Small intestine (tissue), 7 donors: ENCODE measurements around the gene DPM2. TPM values are rescaled to one million over a fixed set of nuclear protein-coding genes. Genes with fewer than 3 reads are reported as not detected.

ENCODE experiments used
- DNase-seq, 2 donors: peaks; one replicate each; pipeline versions ENCODE4 v3.0.0 to v3.0.0-alpha.2; 2013
- FAIRE-seq: peaks from 2 replicates; lab custom pipeline; 2012; peaks lifted over from hg19 to GRCh38; lab: Jason Lieb, UNC
- H3K27ac ChIP-seq, 3 donors: one replicate each; pipeline ENCODE4 v1.5.1; 2013; ENCODE audit warnings: low read length in 2 of 3, mild to moderate bottlenecking in 2 of 3, control low read depth in 1 of 3, inconsistent platforms in 1 of 3, low read depth in 1 of 3, moderate library complexity in 1 of 3
- H3K27me3 ChIP-seq, 3 donors: one replicate each; pipeline ENCODE4 v1.6.1; 2013; ENCODE audit warnings: low read length in 3 of 3, inconsistent platforms in 1 of 3; ENCODE audit not compliant: control insufficient read depth in 3 of 3, insufficient read depth in 3 of 3
- H3K36me3 ChIP-seq, 3 donors: one replicate each; pipeline ENCODE4 v1.6.1; 2013; ENCODE audit warnings: low read length in 3 of 3, inconsistent platforms in 1 of 3, low read depth in 1 of 3, mild to moderate bottlenecking in 1 of 3, moderate library complexity in 1 of 3; ENCODE audit not compliant: control insufficient read depth in 3 of 3, insufficient read depth in 2 of 3
- H3K4me1 ChIP-seq, 3 donors: one replicate each; pipeline ENCODE4 v1.6.1; 2013; ENCODE audit warnings: low read length in 2 of 3, inconsistent platforms in 1 of 3, low read depth in 1 of 3, mild to moderate bottlenecking in 1 of 3, moderate library complexity in 1 of 3; ENCODE audit not compliant: control insufficient read depth in 3 of 3, insufficient read depth in 2 of 3
- H3K4me3 ChIP-seq, 3 donors: one replicate each; pipeline ENCODE4 v1.5.1; 2013; ENCODE audit warnings: low read length in 3 of 3, control low read depth in 1 of 3, inconsistent platforms in 1 of 3, low read depth in 1 of 3, mild to moderate bottlenecking in 1 of 3, moderate library complexity in 1 of 3
- H3K9me3 ChIP-seq, 2 donors: one replicate each; pipeline ENCODE4 v1.6.1; 2013; ENCODE audit warnings: low read depth in 1 of 2, low read length in 1 of 2; ENCODE audit not compliant: control insufficient read depth in 2 of 2, insufficient read depth in 1 of 2
- WGBS, 3 donors: extraction: QIAGEN DNeasy Blood & Tissue Kit; methylation state at CpG; one replicate each; pipeline ENCODE4 v1.1.7; 2013; 5-methylcytosine and 5-hydroxymethylcytosine counted together
- polyA plus RNA-seq, 4 donors: library from polyadenylated mRNA; stranded (reverse) in 3 of 4; unstranded in 1 of 4; fragments of 200-250 nt in 3 of 4; fragments of 120-200 nt in 1 of 4; gene quantifications; one replicate each; pipeline versions ENCODE4 v1.2.1 to v1.2.3, GENCODE V29; 2013
- donor health status: healthy with polysubstance abuse.
- donor health status: control.
- donor health status: control.
- donor health status: Bipolar disorder and iron deficiency.
- donor health status: healthy.

Gene DPM2
- polyA plus RNA-seq, 4 donors, result 23.2 to 46.0 (median 35.4) TPM

- peaks cover 0 to 5% (median 0%) of the 10 kb centered on the region in 3 donors for H3K36me3 ChIP-seq
- peaks cover 0 to 13% (median 0%) of the 10 kb centered on the region in 3 donors for H3K27me3 ChIP-seq
- H3K4me3 ChIP-seq, result no peak overlapping the region
- 73 to 84% (median 84%) methylated on average over 7 to 8 of the region's 8 CpGs for WGBS, 3 donors
- FAIRE-seq (no peak), DNase-seq (no peak)
- peaks cover 0 to 31% (median 12%) of the 10 kb centered on the region in 3 donors for H3K4me1 ChIP-seq
- H3K27ac ChIP-seq, result peak overlapping the region in 2 of 3 donors; percentile 36 to 44
- no peaks in the 10 kb centered on the region for H3K9me3 ChIP-seq
Measured at GRCh38 chr9:127918183-127919107, 19.2 kb downstream of the DPM2 start.

- Histone ChIP-seq H3K27me3 (peaks cover 0 to 6% (median 0%) of the 10 kb centered on the region in 3 donors), H3K4me1 (peaks cover 0 to 36% (median 12%) of the 10 kb centered on the region in 3 donors), H3K9me3 (no peaks in the 10 kb centered on the region), H3K36me3 (peaks cover 0 to 6% (median 0%) of the 10 kb centered on the region in 3 donors), H3K27ac (peak overlapping the region in 1 of 3 donors; percentile 26), H3K4me3 (no peak overlapping the region)
- FAIRE-seq (no peak), DNase-seq (no peak)
- 60 to 71% (median 65%) methylated on average over 6 of the region's 6 CpGs for WGBS, 3 donors
Measured at GRCh38 chr9:127917603-127918002, 20.1 kb downstream of the DPM2 start.

GRCh38 chr9:127916720-127917581, 20.7 kb downstream of the DPM2 start, which contains the start of gene ST6GALNAC4:
ST6GALNAC4 (minus strand) TSS chr9:127917041; CDS start chr9:127916419, 622 bp downstream.
- FAIRE-seq, result no peak
- 2% methylated on average over 41 to 71 of the region's 71 CpGs for WGBS, 3 donors
- peak; percentile 89 to 93 for DNase-seq
- Histone ChIP-seq H3K27ac (peak within 1 kb of the TSS; percentile 30 to 73 (median 43)), H3K36me3 (peaks cover 0 to 12% (median 0%) of the 10 kb centered on the region in 3 donors), H3K4me1 (peaks cover 0 to 39% (median 12%) of the 10 kb centered on the region in 3 donors), H3K27me3 (peaks cover 0 to 4% (median 0%) of the 10 kb centered on the region in 3 donors), H3K4me3 (peak within 1 kb of the TSS; percentile 39 to 77 (median 76)), H3K9me3 (no peaks in the 10 kb centered on the region)

GRCh38 chr9:127915801-127916719, 21.6 kb downstream of the DPM2 start:
- H3K27me3 ChIP-seq, result no peaks in the 10 kb centered on the region
- H3K27ac ChIP-seq, result peak overlapping the region in 2 of 3 donors; percentile 30 to 81
- WGBS, 3 donors, result 15 to 29% (median 20%) methylated on average over 27 of the region's 27 CpGs
- peak; percentile 49 to 58 for DNase-seq
- H3K4me1 ChIP-seq, result peaks cover 0 to 35% (median 12%) of the 10 kb centered on the region in 3 donors
- H3K4me3 ChIP-seq, result peak overlapping the region; percentile 39 to 77 (median 76)
- no peak for FAIRE-seq
- no peaks in the 10 kb centered on the region for H3K9me3 ChIP-seq
- H3K36me3 ChIP-seq, result peaks cover 0 to 18% (median 0%) of the 10 kb centered on the region in 3 donors

GRCh38 chr9:127915325-127915752, 22.3 kb downstream of the DPM2 start:
- DNase-seq, result peak in 1 of 2 donors; percentile 73
- no peak for FAIRE-seq
- no peaks in the 10 kb centered on the region for H3K27me3 ChIP-seq
- no peaks in the 10 kb centered on the region for H3K9me3 ChIP-seq
- H3K4me3 ChIP-seq, result peak overlapping the region in 2 of 3 donors; percentile 18 to 39
- WGBS, 3 donors, result 35 to 58% (median 41%) methylated on average over 5 of the region's 5 CpGs
- H3K36me3 ChIP-seq, result peaks cover 0 to 24% (median 0%) of the 10 kb centered on the region in 3 donors
- peak overlapping the region; percentile 27 to 81 (median 46) for H3K27ac ChIP-seq
- H3K4me1 ChIP-seq, result peaks cover 0 to 35% (median 12%) of the 10 kb centered on the region in 3 donors

GRCh38 chr9:127913682-127914081, 24.0 kb downstream of the DPM2 start:
- no peak overlapping the region for H3K27ac ChIP-seq
- 88 to 94% (median 89%) methylated on average over 11 of the region's 11 CpGs for WGBS, 3 donors
- no peak for FAIRE-seq
- no peaks in the 10 kb centered on the region for H3K27me3 ChIP-seq
- no peaks in the 10 kb centered on the region for H3K9me3 ChIP-seq
- no peak overlapping the region for H3K4me3 ChIP-seq
- no peak for DNase-seq
- peaks cover 0 to 35% (median 8%) of the 10 kb centered on the region in 3 donors for H3K4me1 ChIP-seq
- peaks cover 0 to 37% (median under 1%) of the 10 kb centered on the region in 3 donors for H3K36me3 ChIP-seq

- Histone ChIP-seq H3K4me1 (peaks cover 0 to 35% (median 4%) of the 10 kb centered on the region in 3 donors), H3K27ac (peak overlapping the region in 2 of 3 donors; percentile 14 to 44)
Measured at GRCh38 chr9:127912882-127913281, 24.8 kb downstream of the DPM2 start.

More at GRCh38 chr9:127912882-127913281, 24.8 kb downstream of the DPM2 start:
- 29 to 62% (median 33%) methylated on average over 5 of the region's 5 CpGs for WGBS, 3 donors
- no peaks in the 10 kb centered on the region for H3K9me3 ChIP-seq
- no peak overlapping the region for H3K4me3 ChIP-seq
- no peaks in the 10 kb centered on the region for H3K27me3 ChIP-seq
- peak; percentile 83 to 88 for DNase-seq
- peaks cover 0 to 45% (median 7%) of the 10 kb centered on the region in 3 donors for H3K36me3 ChIP-seq
- FAIRE-seq, result no peak
